Keratinocyte (primary cell): ENCODE data around the gene LARGE1.

Source experiments
- EZH2 ChIP-seq: IDR thresholded peaks from one replicate; pipeline ENCODE4 v1.6.1; 2012; ENCODE audit warnings: inconsistent platforms, mild to moderate bottlenecking, low read length, moderate library complexity
- TF ChIP-seq, protein P1 (sequence below), 3 experiments: IDR thresholded peaks in 1 of 3; conservative IDR thresholded peaks in 1 of 3; optimal IDR thresholded peaks in 1 of 3; 2 replicates in 2 of 3; 3 replicates in 1 of 3; pipeline versions ENCODE3 to v1.5.1; 2011; ENCODE audit warnings: low read length in 3 of 3, mild to moderate bottlenecking in 3 of 3, moderate library complexity in 2 of 3, control low read depth in 1 of 3, inconsistent platforms in 1 of 3; ENCODE audit not compliant: insufficient read depth in 2 of 3; ENCODE audit errors: extremely low read depth in 1 of 3

DNA sequence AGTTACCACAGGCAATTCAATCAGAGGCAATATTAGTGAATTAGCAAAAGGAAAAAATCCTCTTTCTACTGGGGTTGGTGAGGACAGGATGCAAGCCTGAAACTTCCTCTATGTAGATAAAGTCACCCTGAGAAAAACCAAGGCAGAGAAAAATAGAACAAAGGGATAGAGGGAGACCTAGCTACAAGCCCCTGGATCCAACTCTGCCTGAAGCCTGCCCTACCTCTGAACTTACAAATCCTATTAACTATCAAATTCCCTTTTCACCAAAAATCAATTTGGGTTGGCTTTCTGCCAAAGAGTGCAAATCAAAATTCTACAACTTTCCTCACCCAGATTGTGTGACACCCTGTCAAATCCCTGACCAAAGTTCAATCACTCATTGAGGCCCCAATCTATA lies 161.3 kb downstream of the LARGE1 start:
- TF ChIP-seq, protein P1, sequence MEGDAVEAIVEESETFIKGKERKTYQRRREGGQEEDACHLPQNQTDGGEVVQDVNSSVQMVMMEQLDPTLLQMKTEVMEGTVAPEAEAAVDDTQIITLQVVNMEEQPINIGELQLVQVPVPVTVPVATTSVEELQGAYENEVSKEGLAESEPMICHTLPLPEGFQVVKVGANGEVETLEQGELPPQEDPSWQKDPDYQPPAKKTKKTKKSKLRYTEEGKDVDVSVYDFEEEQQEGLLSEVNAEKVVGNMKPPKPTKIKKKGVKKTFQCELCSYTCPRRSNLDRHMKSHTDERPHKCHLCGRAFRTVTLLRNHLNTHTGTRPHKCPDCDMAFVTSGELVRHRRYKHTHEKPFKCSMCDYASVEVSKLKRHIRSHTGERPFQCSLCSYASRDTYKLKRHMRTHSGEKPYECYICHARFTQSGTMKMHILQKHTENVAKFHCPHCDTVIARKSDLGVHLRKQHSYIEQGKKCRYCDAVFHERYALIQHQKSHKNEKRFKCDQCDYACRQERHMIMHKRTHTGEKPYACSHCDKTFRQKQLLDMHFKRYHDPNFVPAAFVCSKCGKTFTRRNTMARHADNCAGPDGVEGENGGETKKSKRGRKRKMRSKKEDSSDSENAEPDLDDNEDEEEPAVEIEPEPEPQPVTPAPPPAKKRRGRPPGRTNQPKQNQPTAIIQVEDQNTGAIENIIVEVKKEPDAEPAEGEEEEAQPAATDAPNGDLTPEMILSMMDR (optimal IDR thresholded peaks at IDR 0.05 in 1 of 3, IDR thresholded peaks at IDR 0.05 in 1 of 3, conservative IDR thresholded peaks at IDR 0.05 in 1 of 3; ENCODE audit: extremely low read depth in 1 of 3, insufficient read depth in 2 of 3, low read length in 3 of 3), result no peak
- TF ChIP-seq EZH2, result no peak
